ENCODE measurements around the gene NCL. TPM values are rescaled to one million over a fixed set of nuclear protein-coding genes. Genes with fewer than 3 reads are reported as not detected.

The NCL gene
- total RNA-seq, 4 donors from 2014 or later: 104 to 220 (median 175) TPM

- no peaks in the 10 kb centered on the region for H3K36me3 ChIP-seq
- H3K27ac ChIP-seq: no peak overlapping the region
- H3K27me3 ChIP-seq: no peaks in the 10 kb centered on the region
- H3K4me1 ChIP-seq: no peaks in the 10 kb centered on the region
- no peaks in the 10 kb centered on the region for H3K9me3 ChIP-seq
- TF ChIP-seq CTCF (IDR thresholded peaks at IDR 0.05) (no peak), POLR2A (IDR thresholded peaks at IDR 0.05) (no peak)
- H3K4me3 ChIP-seq: no peak overlapping the region
- intact Hi-C loops (cut with DNase I): no loop called here
- DNase-seq: no peak
Measured at GRCh38 chr2:231502596-231502995, 38.3 kb upstream of the NCL start.

GRCh38 chr2:231497651-231498050 lies 33.4 kb upstream of the NCL start:
- H3K27me3 ChIP-seq: no peaks in the 10 kb centered on the region
- no peaks in the 10 kb centered on the region for H3K9me3 ChIP-seq
- H3K36me3 ChIP-seq: no peaks in the 10 kb centered on the region
- H3K4me3 ChIP-seq: no peak overlapping the region
- intact Hi-C loops (cut with DNase I): no loop called here
- TF ChIP-seq CTCF (IDR thresholded peaks at IDR 0.05) (no peak), POLR2A (IDR thresholded peaks at IDR 0.05) (no peak)
- no peak overlapping the region for H3K27ac ChIP-seq
- 77 to 81% methylated on average over 1 of the region's 1 CpG for WGBS, 2 donors
- no peaks in the 10 kb centered on the region for H3K4me1 ChIP-seq
- no peak for DNase-seq

GRCh38 chr2:231494669-231495068 lies 30.4 kb upstream of the NCL start:
- TF ChIP-seq POLR2A (IDR thresholded peaks at IDR 0.05) (no peak), CTCF (IDR thresholded peaks at IDR 0.05) (no peak)
- WGBS, 2 donors: 60 to 84% methylated on average over 3 of the region's 3 CpGs
- Histone ChIP-seq H3K36me3 (no peaks in the 10 kb centered on the region), H3K4me1 (no peaks in the 10 kb centered on the region), H3K27ac (no peak overlapping the region), H3K27me3 (no peaks in the 10 kb centered on the region), H3K9me3 (no peaks in the 10 kb centered on the region), H3K4me3 (no peak overlapping the region)
- DNase-seq: no peak
- intact Hi-C loops (cut with DNase I): no loop called here

GRCh38 chr2:231490801-231491200 lies 26.5 kb upstream of the NCL start:
- intact Hi-C loops (cut with DNase I): no loop called here
- no peaks in the 10 kb centered on the region for H3K27me3 ChIP-seq
- DNase-seq: no peak
- H3K4me1 ChIP-seq: no peaks in the 10 kb centered on the region
- no peak for TF ChIP-seq CTCF (IDR thresholded peaks at IDR 0.05)
- no peak for TF ChIP-seq POLR2A (IDR thresholded peaks at IDR 0.05)
- no peaks in the 10 kb centered on the region for H3K9me3 ChIP-seq
- WGBS, 2 donors: 84 to 90% methylated on average over 7 of the region's 7 CpGs
- H3K36me3 ChIP-seq: no peaks in the 10 kb centered on the region
- no peak overlapping the region for H3K27ac ChIP-seq
- no peak overlapping the region for H3K4me3 ChIP-seq

DNA sequence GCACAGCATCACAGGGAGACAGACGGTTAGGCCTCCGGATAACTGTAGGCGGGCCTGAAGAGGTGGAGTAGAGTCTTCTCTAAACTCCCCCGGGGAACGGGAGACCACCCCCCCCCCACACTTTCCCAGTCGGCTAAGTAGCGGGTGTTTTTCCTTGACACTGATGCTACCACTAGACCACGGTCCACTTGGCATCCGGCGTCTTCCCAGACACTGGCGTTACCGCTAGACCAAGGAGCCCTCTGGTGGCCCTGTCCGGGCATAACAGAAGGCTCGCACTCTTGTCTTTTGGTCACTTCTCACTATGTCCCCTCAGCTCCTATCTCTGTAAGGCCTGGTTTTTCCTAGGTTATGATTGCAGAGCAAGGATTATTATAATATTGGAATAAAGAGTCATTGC lies 25.7 kb upstream of the NCL start:
- Histone ChIP-seq H3K27me3 (no peaks in the 10 kb centered on the region), H3K4me1 (no peaks in the 10 kb centered on the region), H3K27ac (no peak overlapping the region), H3K36me3 (no peaks in the 10 kb centered on the region), H3K4me3 (no peak overlapping the region), H3K9me3 (no peaks in the 10 kb centered on the region)
- 79 to 84% methylated on average over 13 to 14 of the region's 14 CpGs for WGBS, 2 donors
- DNase-seq: no peak
- TF ChIP-seq CTCF (IDR thresholded peaks at IDR 0.05): peak in 1 of 6 experiments; percentile 35
- no peak for TF ChIP-seq POLR2A (IDR thresholded peaks at IDR 0.05)
- intact Hi-C loops (cut with DNase I): loop anchor here (10.0 kb wide), 1 partner anchor 65 kb away; no protein-coding TSS in a partner anchor

Measured in esophagus squamous epithelium (tissue), 5 donors.